Adrenal gland (tissue), 5 donors: Measurements from ENCODE around the gene AACS.

Experiments
- POLR2A ChIP-seq, 2 donors: fragments of 450-650 bp; IDR thresholded peaks; one replicate each; pipeline ENCODE4 v1.6.1; 2017; ENCODE audit warnings: antibody characterized with exemption in 2 of 2, mild to moderate bottlenecking in 2 of 2, moderate library complexity in 1 of 2
- TF ChIP-seq, protein P1 (sequence below), 6 experiments: fragments of 450-650 bp in 4 of 6; fragments of 200-600 bp in 2 of 6; sonication (generic) in 1 of 6; IDR thresholded peaks; 1 replicate in 5 of 6; 2 replicates in 1 of 6; pipeline versions ENCODE4 v1.5.1 to v1.8.0; 2016 to 2021; ENCODE audit warnings: antibody characterized with exemption in 6 of 6, mild to moderate bottlenecking in 2 of 6, moderate library complexity in 1 of 6
- donor health status: DM: no; HTN: no; CAD: no.

DNA sequence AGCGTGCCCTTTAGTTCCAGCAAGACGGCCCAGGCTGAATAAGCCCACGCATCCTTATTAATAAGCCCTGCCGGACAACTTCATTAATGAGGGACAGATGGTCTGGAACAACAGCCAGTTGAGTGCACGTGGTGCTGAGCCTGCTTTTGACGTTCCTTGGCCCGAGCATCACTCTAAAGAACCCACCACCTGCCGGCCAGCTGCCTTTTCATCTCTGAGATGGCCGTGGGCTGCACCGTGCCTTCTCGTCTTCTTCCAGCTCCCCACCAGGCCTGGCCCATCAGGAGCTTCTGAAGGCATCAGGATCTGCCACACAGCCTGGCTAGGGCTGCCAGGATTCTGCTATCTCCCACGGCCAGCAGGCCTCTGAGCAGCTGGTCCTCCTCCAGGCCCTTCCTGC is 80.0 kb downstream of the AACS start:
- TF ChIP-seq, protein P1, sequence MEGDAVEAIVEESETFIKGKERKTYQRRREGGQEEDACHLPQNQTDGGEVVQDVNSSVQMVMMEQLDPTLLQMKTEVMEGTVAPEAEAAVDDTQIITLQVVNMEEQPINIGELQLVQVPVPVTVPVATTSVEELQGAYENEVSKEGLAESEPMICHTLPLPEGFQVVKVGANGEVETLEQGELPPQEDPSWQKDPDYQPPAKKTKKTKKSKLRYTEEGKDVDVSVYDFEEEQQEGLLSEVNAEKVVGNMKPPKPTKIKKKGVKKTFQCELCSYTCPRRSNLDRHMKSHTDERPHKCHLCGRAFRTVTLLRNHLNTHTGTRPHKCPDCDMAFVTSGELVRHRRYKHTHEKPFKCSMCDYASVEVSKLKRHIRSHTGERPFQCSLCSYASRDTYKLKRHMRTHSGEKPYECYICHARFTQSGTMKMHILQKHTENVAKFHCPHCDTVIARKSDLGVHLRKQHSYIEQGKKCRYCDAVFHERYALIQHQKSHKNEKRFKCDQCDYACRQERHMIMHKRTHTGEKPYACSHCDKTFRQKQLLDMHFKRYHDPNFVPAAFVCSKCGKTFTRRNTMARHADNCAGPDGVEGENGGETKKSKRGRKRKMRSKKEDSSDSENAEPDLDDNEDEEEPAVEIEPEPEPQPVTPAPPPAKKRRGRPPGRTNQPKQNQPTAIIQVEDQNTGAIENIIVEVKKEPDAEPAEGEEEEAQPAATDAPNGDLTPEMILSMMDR (IDR thresholded peaks at IDR 0.05): no peak
- no peak for TF ChIP-seq POLR2A (IDR thresholded peaks at IDR 0.05)
